MM.1S (cell line): ENCODE data around the gene TCL1A.

Experiments used
- DNase-seq: peaks from one replicate; pipeline ENCODE4 v3.0.0-alpha.2; 2015
- H2AFZ ChIP-seq: fragments of 300-600 bp; sonication (generic); 2 replicates; pipeline ENCODE4 v1.6.0; 2016; ENCODE audit warnings: antibody characterized with exemption, low read length
- H3F3A ChIP-seq: fragments of 300-600 bp; sonication (generic); 2 replicates; pipeline ENCODE4 v1.6.1; 2016; ENCODE audit warnings: mild to moderate bottlenecking, antibody characterized with exemption, low read length, moderate library complexity, mixed read lengths; ENCODE audit not compliant: insufficient read depth
- H3K27ac ChIP-seq: fragments of 300-600 bp; sonication (generic); 2 replicates; pipeline ENCODE4 v1.5.1; 2016; ENCODE audit warnings: mild to moderate bottlenecking, low read length
- H3K27me3 ChIP-seq: fragments of 300-600 bp; sonication (generic); replicated peaks from 2 replicates; pipeline ENCODE4 v1.6.0; 2016; ENCODE audit warnings: low read length; ENCODE audit not compliant: insufficient read depth
- H3K36me3 ChIP-seq: fragments of 300-600 bp; sonication (generic); replicated peaks from 2 replicates; pipeline ENCODE4 v1.6.1; 2016; ENCODE audit warnings: mild to moderate bottlenecking, low read length, mixed read lengths; ENCODE audit not compliant: insufficient read depth
- H3K4me1 ChIP-seq: fragments of 300-600 bp; sonication (generic); 2 replicates; pipeline ENCODE4 v1.6.1; 2016; ENCODE audit warnings: low read length, mixed read lengths
- H3K4me2 ChIP-seq: fragments of 300-600 bp; sonication (generic); 2 replicates; pipeline ENCODE4 v1.6.0; 2016; ENCODE audit warnings: low read depth, low read length
- H3K4me3 ChIP-seq: fragments of 300-600 bp; sonication (generic); 2 replicates; pipeline ENCODE4 v1.5.1; 2016; ENCODE audit warnings: low read length, mixed read lengths
- H3K79me2 ChIP-seq: fragments of 300-600 bp; sonication (generic); 2 replicates; pipeline ENCODE4 v1.6.1; 2016; ENCODE audit warnings: mixed run types, low read length, mixed read lengths
- H3K9ac ChIP-seq: fragments of 300-600 bp; sonication (generic); 2 replicates; pipeline ENCODE4 v1.6.1; 2016; ENCODE audit warnings: low read length, mixed read lengths
- H3K9me2 ChIP-seq: fragments of 300-600 bp; sonication (generic); replicated peaks from 2 replicates; pipeline ENCODE4 v1.6.1; 2016; ENCODE audit warnings: mild to moderate bottlenecking, low read length, mixed read lengths; ENCODE audit not compliant: insufficient read depth
- H3K9me3 ChIP-seq: fragments of 300-600 bp; sonication (generic); replicated peaks from 2 replicates; pipeline ENCODE4 v1.6.1; 2016; ENCODE audit warnings: mild to moderate bottlenecking, low read length, mixed read lengths; ENCODE audit not compliant: insufficient read depth
- H4K20me1 ChIP-seq: fragments of 300-600 bp; sonication (generic); 2 replicates; pipeline ENCODE4 v1.6.1; 2016; ENCODE audit warnings: mild to moderate bottlenecking, low read length, moderate library complexity, mixed read lengths; ENCODE audit not compliant: insufficient read depth
- CTCF ChIP-seq: fragments of 300-600 bp; sonication (generic); IDR thresholded peaks from 2 replicates; pipeline ENCODE4 v1.5.1; 2016; ENCODE audit warnings: antibody characterized with exemption, low read length, mixed read lengths
- EZH2 ChIP-seq: fragments of 300-600 bp; sonication (generic); optimal IDR thresholded peaks from 2 replicates; pipeline ENCODE3; 2017; ENCODE audit warnings: low read depth, mild to moderate bottlenecking, antibody characterized with exemption, low read length, mixed read lengths
- EZH2phosphoT487 ChIP-seq: fragments of 300-600 bp; sonication (generic); IDR thresholded peaks from 2 replicates; pipeline ENCODE4 v1.6.1; 2018; ENCODE audit warnings: antibody characterized with exemption, low read length

The TCL1A gene

GRCh38 chr14:95700221-95700976, 13.5 kb downstream of the TCL1A start:
- Histone ChIP-seq H3K9ac (no peak overlapping the region), H3K27me3 (no peaks in the 10 kb centered on the region), H3K79me2 (no peaks in the 10 kb centered on the region), H3K4me3 (no peak overlapping the region), H2AFZ (no peak overlapping the region), H3F3A (no peaks in the 10 kb centered on the region), H3K4me2 (no peak overlapping the region), H3K27ac (no peak overlapping the region), H3K4me1 (no peaks in the 10 kb centered on the region), H3K9me3 (no peaks in the 10 kb centered on the region), H3K36me3 (no peaks in the 10 kb centered on the region), H4K20me1 (no peaks in the 10 kb centered on the region), H3K9me2 (no peaks in the 10 kb centered on the region)
- TF ChIP-seq EZH2 = no peak
- no peak for TF ChIP-seq CTCF
- TF ChIP-seq EZH2phosphoT487 = no peak
- DNase-seq = no peak

GRCh38 chr14:95699412-95699811, 14.5 kb downstream of the TCL1A start:
- no peak overlapping the region for H3K4me2 ChIP-seq
- H3K27ac ChIP-seq = no peak overlapping the region
- H2AFZ ChIP-seq = no peak overlapping the region
- no peaks in the 10 kb centered on the region for H3K9me2 ChIP-seq
- H3K9ac ChIP-seq = no peak overlapping the region
- no peaks in the 10 kb centered on the region for H3K27me3 ChIP-seq
- DNase-seq = no peak
- TF ChIP-seq CTCF (no peak), EZH2 (no peak), EZH2phosphoT487 (no peak)
- no peaks in the 10 kb centered on the region for H3K36me3 ChIP-seq
- no peak overlapping the region for H3K4me3 ChIP-seq
- no peaks in the 10 kb centered on the region for H4K20me1 ChIP-seq
- no peaks in the 10 kb centered on the region for H3K4me1 ChIP-seq
- H3F3A ChIP-seq = no peaks in the 10 kb centered on the region
- no peaks in the 10 kb centered on the region for H3K79me2 ChIP-seq
- H3K9me3 ChIP-seq = no peaks in the 10 kb centered on the region

GRCh38 chr14:95698287-95698686, 15.6 kb downstream of the TCL1A start:
- H3K79me2 ChIP-seq = no peaks in the 10 kb centered on the region
- no peaks in the 10 kb centered on the region for H3K27me3 ChIP-seq
- no peak overlapping the region for H2AFZ ChIP-seq
- H3K4me2 ChIP-seq = no peak overlapping the region
- H3K36me3 ChIP-seq = no peaks in the 10 kb centered on the region
- H3K9ac ChIP-seq = no peak overlapping the region
- no peaks in the 10 kb centered on the region for H3F3A ChIP-seq
- H3K9me3 ChIP-seq = no peaks in the 10 kb centered on the region
- H3K9me2 ChIP-seq = no peaks in the 10 kb centered on the region
- no peak overlapping the region for H3K4me3 ChIP-seq
- H3K27ac ChIP-seq = no peak overlapping the region
- DNase-seq = no peak
- no peaks in the 10 kb centered on the region for H4K20me1 ChIP-seq
- no peak for TF ChIP-seq EZH2phosphoT487
- H3K4me1 ChIP-seq = no peaks in the 10 kb centered on the region

GRCh38 chr14:95697764-95698163, 16.2 kb downstream of the TCL1A start:
- H3K9ac ChIP-seq = no peak overlapping the region
- no peaks in the 10 kb centered on the region for H4K20me1 ChIP-seq
- no peak overlapping the region for H2AFZ ChIP-seq
- H3K36me3 ChIP-seq = no peaks in the 10 kb centered on the region
- H3K27me3 ChIP-seq = no peaks in the 10 kb centered on the region
- no peak for DNase-seq
- H3K9me3 ChIP-seq = no peaks in the 10 kb centered on the region
- no peaks in the 10 kb centered on the region for H3F3A ChIP-seq
- no peak for TF ChIP-seq EZH2phosphoT487
- TF ChIP-seq EZH2 = no peak
- TF ChIP-seq CTCF = no peak
- no peak overlapping the region for H3K27ac ChIP-seq
- H3K4me3 ChIP-seq = no peak overlapping the region
- no peak overlapping the region for H3K4me2 ChIP-seq
- no peaks in the 10 kb centered on the region for H3K9me2 ChIP-seq
- no peaks in the 10 kb centered on the region for H3K4me1 ChIP-seq
- no peaks in the 10 kb centered on the region for H3K79me2 ChIP-seq
